B cell (primary cell): ENCODE data around the gene TOM1L2. TPM values are rescaled to one million over a fixed set of nuclear protein-coding genes. Genes with fewer than 3 reads are reported as not detected.

Experiments
- ATAC-seq: fragments of 200-7000 bp; cut with Tn5 transposase; one replicate; pipeline ENCODE4 v1.10.0; 2021; ENCODE audit warnings: low read depth, mild to moderate bottlenecking, moderate number of reproducible peaks, moderate library complexity
- CTCF ChIA-PET: fragments of 350-600 bp; sonication (Branson Sonifier 250); formaldehyde crosslinking; loops from one replicate; lab custom pipeline; 2021; ENCODE audit warnings: antibody characterized with exemption, inconsistent platforms; lab: Charles Lee
- POLR2A ChIA-PET: fragments of 350-600 bp; sonication (Branson Sonifier 250); formaldehyde crosslinking; loops from one replicate; lab custom pipeline; 2021; ENCODE audit warnings: antibody characterized with exemption; lab: Charles Lee
- DNase-seq: peaks from one replicate; pipeline ENCODE4 v3.0.0; 2013
- H2AFZ ChIP-seq: 2 replicates; pipeline ENCODE4 v1.6.1; 2012; ENCODE audit warnings: mild to moderate bottlenecking, low read depth, low read length; ENCODE audit not compliant: insufficient read depth, poor library complexity, severe bottlenecking
- H3K27ac ChIP-seq, 2 donors: 1 replicate in 1 of 2; 2 replicates in 1 of 2; pipeline ENCODE4 v1.5.1; 2012 to 2013; ENCODE audit warnings: low read length in 2 of 2, mild to moderate bottlenecking in 2 of 2, moderate library complexity in 1 of 2
- H3K27me3 ChIP-seq, 4 experiments: fragments of 200-600 bp in 1 of 4; sonication (generic) in 1 of 4; replicated peaks in 1 of 4; 1 replicate in 2 of 4; 2 replicates in 2 of 4; pipeline versions ENCODE4 v1.6.1 to v1.7.0; 2013 to 2016; ENCODE audit warnings: low read length in 3 of 4, mild to moderate bottlenecking in 2 of 4, mixed read lengths in 1 of 4, moderate library complexity in 1 of 4; ENCODE audit not compliant: insufficient read depth in 4 of 4, control insufficient read depth in 3 of 4; ENCODE audit errors: control extremely low read depth in 1 of 4
- H3K36me3 ChIP-seq, 2 experiments: replicated peaks in 1 of 2; 1 replicate in 1 of 2; 2 replicates in 1 of 2; pipeline versions ENCODE4 v1.6.1 to v1.7.1; 2013; ENCODE audit warnings: low read length in 1 of 2; ENCODE audit not compliant: insufficient read depth in 2 of 2, control insufficient read depth in 1 of 2; ENCODE audit errors: control extremely low read depth in 1 of 2, extremely low read depth in 1 of 2
- H3K4me1 ChIP-seq, 2 donors: fragments of 200-600 bp in 1 of 2; sonication (generic) in 1 of 2; 1 replicate in 1 of 2; 2 replicates in 1 of 2; pipeline versions ENCODE4 v1.5.1 to v1.6.1; 2013 to 2017; ENCODE audit warnings: low read length in 2 of 2; ENCODE audit not compliant: control insufficient read depth in 2 of 2, insufficient read depth in 2 of 2
- H3K4me2 ChIP-seq: replicated peaks from 2 replicates; pipeline ENCODE3; 2012; ENCODE audit warnings: mild to moderate bottlenecking, low read depth, low read length; ENCODE audit not compliant: poor library complexity, severe bottlenecking
- H3K4me3 ChIP-seq, 5 experiments: fragments of 200-600 bp in 1 of 5; sonication (generic) in 1 of 5; 1 replicate in 3 of 5; 2 replicates in 2 of 5; pipeline versions ENCODE4 v1.5.1 to v1.7.0; 2011 to 2016; ENCODE audit warnings: low read length in 4 of 5, mild to moderate bottlenecking in 4 of 5, low read depth in 2 of 5, control low read depth in 1 of 5, moderate library complexity in 1 of 5; ENCODE audit not compliant: insufficient read depth in 1 of 5; ENCODE audit errors: control extremely low read depth in 1 of 5, extremely low read depth in 1 of 5
- H3K79me2 ChIP-seq: fragments of 200-600 bp; sonication (generic); one replicate; pipeline ENCODE4 v1.6.0; 2016; ENCODE audit warnings: low read length; ENCODE audit not compliant: control insufficient read depth, insufficient read depth
- H3K9ac ChIP-seq: fragments of 200-600 bp; sonication (generic); 2 replicates; pipeline ENCODE4 v1.6.1; 2017; ENCODE audit warnings: mild to moderate bottlenecking, low read length, moderate library complexity
- H3K9me3 ChIP-seq, 3 donors: one replicate each; pipeline versions ENCODE4 v1.6.1 to v1.7.1; 2013; ENCODE audit warnings: low read length in 2 of 3; ENCODE audit not compliant: control insufficient read depth in 2 of 3, insufficient read depth in 1 of 3; ENCODE audit errors: control extremely low read depth in 1 of 3
- H4K20me1 ChIP-seq: 2 replicates; pipeline ENCODE4 v1.6.0; 2012; ENCODE audit warnings: mild to moderate bottlenecking, low read length; ENCODE audit not compliant: insufficient read depth, control insufficient read depth, poor library complexity, severe bottlenecking
- H3K27ac Mint-ChIP-seq: one replicate; pipeline ENCODE4 v1.8.0; 2021; ENCODE audit warnings: mixed read lengths
- H3K27me3 Mint-ChIP-seq: one replicate; pipeline ENCODE4 v1.8.0; 2021; ENCODE audit warnings: mixed read lengths
- H3K4me1 Mint-ChIP-seq: one replicate; pipeline ENCODE4 v1.8.0; 2021; ENCODE audit warnings: mixed read lengths
- H3K4me3 Mint-ChIP-seq: one replicate; pipeline ENCODE4 v1.8.0; 2021; ENCODE audit warnings: mixed read lengths
- H3K9me3 Mint-ChIP-seq: one replicate; pipeline ENCODE4 v1.8.0; 2022; ENCODE audit warnings: mixed read lengths; ENCODE audit not compliant: insufficient read depth
- CTCF ChIP-seq: fragments of 200-600 bp; IDR thresholded peaks from one replicate; pipeline ENCODE4 v1.8.0; 2022; ENCODE audit warnings: antibody characterized with exemption, mild to moderate bottlenecking
- EZH2 ChIP-seq: IDR thresholded peaks from 2 replicates; pipeline ENCODE4 v1.6.1; 2012; ENCODE audit warnings: borderline replicate concordance, low read depth, mild to moderate bottlenecking, moderate library complexity, low read length; ENCODE audit not compliant: insufficient read depth, poor library complexity, severe bottlenecking
- WGBS: methylation state at CpG from one replicate; pipeline ENCODE4 v1.1.5; 2013; ENCODE audit warnings: missing lambda C conversion rate; ENCODE audit not compliant: insufficient coverage; 5-methylcytosine and 5-hydroxymethylcytosine counted together
- intact Hi-C: fragments of 100-400 bp; cut with micrococcal nuclease; formaldehyde crosslinking; loops from one replicate; pipeline ENCODE4 v1.10.0; 2022
- polyA plus RNA-seq: library from polyadenylated mRNA; depleted of rRNA; stranded (reverse); fragments of >200 nt; gene quantifications from 2 replicates; pipeline ENCODE4 v1.2.3, GENCODE V29; 2012
- total RNA-seq, 2 donors: library from RNA; stranded (reverse); fragments of 120-200 nt in 1 of 2; gene quantifications; 1 replicate in 1 of 2; 2 replicates in 1 of 2; pipeline versions ENCODE4 v1.2.3 to v1.2.4, GENCODE V29; 2013 to 2022

Gene TOM1L2
- total and polyA plus RNA-seq, 2 donors (not counting 1 experiment from before 2014, with no cell fraction given), result 25.1 to 29.7 TPM

- TF ChIP-seq EZH2 (no peak), CTCF (no peak)
- Histone ChIP-seq H3K4me1 (no peaks in the 10 kb centered on the region), H3K27ac (no peak overlapping the region), H3K36me3 (peaks cover 0 to 2% of the 10 kb centered on the region in 2 experiments), H4K20me1 (no peaks in the 10 kb centered on the region), H3K9ac (no peak overlapping the region), H2AFZ (no peak overlapping the region), H3K4me2 (no peak overlapping the region), H3K79me2 (no peaks in the 10 kb centered on the region), H3K9me3 (no peaks in the 10 kb centered on the region), H3K4me3 (no peak overlapping the region), H3K27me3 (no peaks in the 10 kb centered on the region)
- intact Hi-C loops, result no loop called here
- CTCF ChIA-PET, result interaction anchor here (1.6 kb wide), 2 partner anchors 10 to 21 kb away, joined by 3 to 5 read pairs; no protein-coding TSS in a partner anchor
- 96% methylated on average over 4 of the region's 5 CpGs for WGBS
- Mint-ChIP-seq H3K27me3 (no peaks in the 10 kb centered on the region), H3K4me3 (no peak overlapping the region), H3K4me1 (no peaks in the 10 kb centered on the region), H3K27ac (no peak overlapping the region), H3K9me3 (no peaks in the 10 kb centered on the region)
- DNase-seq (no peak), ATAC-seq (no peak)
- POLR2A ChIA-PET, result no interaction called here
Measured at GRCh38 chr17:17909078-17909477, 63.1 kb downstream of the TOM1L2 start.

- H3K79me2 ChIP-seq, result no peaks in the 10 kb centered on the region
- H3K9ac ChIP-seq, result no peak overlapping the region
- no peaks in the 10 kb centered on the region for H3K4me1 ChIP-seq
- H3K27ac Mint-ChIP-seq, result no peak overlapping the region
- H3K4me1 Mint-ChIP-seq, result no peaks in the 10 kb centered on the region
- TF ChIP-seq CTCF, result no peak
- TF ChIP-seq EZH2, result no peak
- no peak overlapping the region for H3K4me3 ChIP-seq
- H3K4me2 ChIP-seq, result no peak overlapping the region
- intact Hi-C loops, result no loop called here
- WGBS, result 100% methylated on average over 2 of the region's 4 CpGs
- DNase-seq (no peak), ATAC-seq (no peak)
- POLR2A ChIA-PET, result no interaction called here
- H3K4me3 Mint-ChIP-seq, result no peak overlapping the region
- H3K9me3 ChIP-seq, result no peaks in the 10 kb centered on the region
- H3K27me3 ChIP-seq, result no peaks in the 10 kb centered on the region
- H3K27ac ChIP-seq, result no peak overlapping the region
- peaks cover 0 to 2% of the 10 kb centered on the region in 2 experiments for H3K36me3 ChIP-seq
- H3K27me3 Mint-ChIP-seq, result no peaks in the 10 kb centered on the region
- no peak overlapping the region for H2AFZ ChIP-seq
- no peaks in the 10 kb centered on the region for H4K20me1 ChIP-seq
- CTCF ChIA-PET, result interaction anchor here (1.0 to 1.6 kb wide), 2 partner anchors 12 to 19 kb away, joined by 4 to 5 read pairs; no protein-coding TSS in a partner anchor
- no peaks in the 10 kb centered on the region for H3K9me3 Mint-ChIP-seq
Measured at GRCh38 chr17:17907469-17907868, 64.7 kb downstream of the TOM1L2 start.
